Measurements from ENCODE around the gene RER1.

Gene RER1

DNA sequence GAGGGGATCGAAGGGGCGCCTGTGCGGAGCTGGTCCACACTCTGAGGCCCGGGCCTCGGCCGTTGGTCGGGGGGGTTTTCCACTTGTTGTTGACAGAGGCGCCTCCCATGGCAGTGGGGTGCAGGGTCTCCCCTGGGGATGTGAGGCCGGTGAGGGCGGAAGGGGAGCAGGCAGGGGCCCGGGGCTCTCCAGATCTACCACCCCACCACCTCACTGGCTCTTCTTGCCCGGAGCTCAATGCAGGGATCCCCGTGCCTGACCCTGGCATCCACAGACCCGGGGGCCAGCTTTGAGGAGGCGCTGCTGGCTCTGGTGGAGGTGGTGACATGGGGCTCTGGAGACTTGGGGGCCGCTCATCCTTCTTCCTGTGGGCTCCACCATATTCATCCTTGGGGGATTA lies 27.8 kb downstream of the RER1 start:
- Histone ChIP-seq H3K4me2 (ENCODE audit: low read depth, low read length) (no peak overlapping the region), H3K27me3 (replicated peaks; ENCODE audit: insufficient read depth, low read length) (peaks cover 75% of the 10 kb centered on the region), H3F3A (ENCODE audit: insufficient read depth, low read length) (no peaks in the 10 kb centered on the region), H3K9ac (ENCODE audit: low read length) (no peak overlapping the region), H2AFZ (ENCODE audit: low read length) (no peak overlapping the region), H3K36me3 (replicated peaks; ENCODE audit: insufficient read depth, low read length) (no peaks in the 10 kb centered on the region), H3K27ac (ENCODE audit: low read length) (no peak overlapping the region), H4K20me1 (ENCODE audit: insufficient read depth, low read length) (no peaks in the 10 kb centered on the region), H3K9me2 (replicated peaks; ENCODE audit: insufficient read depth, low read length) (no peaks in the 10 kb centered on the region), H3K4me3 (ENCODE audit: low read length) (no peak overlapping the region), H3K4me1 (ENCODE audit: low read length) (peaks cover 16% of the 10 kb centered on the region), H3K9me3 (replicated peaks; ENCODE audit: insufficient read depth, low read length) (no peaks in the 10 kb centered on the region), H3K79me2 (ENCODE audit: low read length) (no peaks in the 10 kb centered on the region)
- no peak for TF ChIP-seq EZH2phosphoT487 (IDR thresholded peaks at IDR 0.05; ENCODE audit: low read length)
- no peak for TF ChIP-seq EZH2 (optimal IDR thresholded peaks at IDR 0.05; ENCODE audit: low read depth, low read length)
- TF ChIP-seq, protein P1, sequence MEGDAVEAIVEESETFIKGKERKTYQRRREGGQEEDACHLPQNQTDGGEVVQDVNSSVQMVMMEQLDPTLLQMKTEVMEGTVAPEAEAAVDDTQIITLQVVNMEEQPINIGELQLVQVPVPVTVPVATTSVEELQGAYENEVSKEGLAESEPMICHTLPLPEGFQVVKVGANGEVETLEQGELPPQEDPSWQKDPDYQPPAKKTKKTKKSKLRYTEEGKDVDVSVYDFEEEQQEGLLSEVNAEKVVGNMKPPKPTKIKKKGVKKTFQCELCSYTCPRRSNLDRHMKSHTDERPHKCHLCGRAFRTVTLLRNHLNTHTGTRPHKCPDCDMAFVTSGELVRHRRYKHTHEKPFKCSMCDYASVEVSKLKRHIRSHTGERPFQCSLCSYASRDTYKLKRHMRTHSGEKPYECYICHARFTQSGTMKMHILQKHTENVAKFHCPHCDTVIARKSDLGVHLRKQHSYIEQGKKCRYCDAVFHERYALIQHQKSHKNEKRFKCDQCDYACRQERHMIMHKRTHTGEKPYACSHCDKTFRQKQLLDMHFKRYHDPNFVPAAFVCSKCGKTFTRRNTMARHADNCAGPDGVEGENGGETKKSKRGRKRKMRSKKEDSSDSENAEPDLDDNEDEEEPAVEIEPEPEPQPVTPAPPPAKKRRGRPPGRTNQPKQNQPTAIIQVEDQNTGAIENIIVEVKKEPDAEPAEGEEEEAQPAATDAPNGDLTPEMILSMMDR (IDR thresholded peaks at IDR 0.05; ENCODE audit: low read length) = no peak
- no peak for DNase-seq

DNA sequence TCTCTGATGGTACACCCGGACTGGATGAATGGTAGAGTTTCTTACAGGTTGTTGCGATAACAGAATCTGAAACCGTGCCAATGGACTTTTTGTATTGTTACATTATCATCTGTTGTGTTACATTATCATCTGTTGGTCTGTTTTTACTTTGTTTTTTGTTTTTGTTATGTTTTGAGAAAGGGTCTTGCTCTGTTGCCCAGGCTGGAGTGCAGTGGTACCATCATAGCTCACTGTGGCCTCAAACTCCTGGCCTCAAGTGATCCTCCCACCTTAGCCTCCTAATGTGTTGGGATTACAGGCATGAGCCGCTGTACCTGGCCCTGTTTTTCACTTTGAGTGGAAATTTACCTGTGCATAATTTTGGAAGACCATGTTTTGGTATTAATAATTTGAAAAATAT lies 30.9 kb downstream of the RER1 start:
- Histone ChIP-seq H3K79me2 (ENCODE audit: low read length) (no peaks in the 10 kb centered on the region), H3F3A (ENCODE audit: insufficient read depth, low read length) (no peaks in the 10 kb centered on the region), H3K27ac (ENCODE audit: low read length) (no peak overlapping the region), H3K36me3 (replicated peaks; ENCODE audit: insufficient read depth, low read length) (no peaks in the 10 kb centered on the region), H4K20me1 (ENCODE audit: insufficient read depth, low read length) (no peaks in the 10 kb centered on the region), H3K4me1 (ENCODE audit: low read length) (no peaks in the 10 kb centered on the region), H3K9me2 (replicated peaks; ENCODE audit: insufficient read depth, low read length) (no peaks in the 10 kb centered on the region), H3K27me3 (replicated peaks; ENCODE audit: insufficient read depth, low read length) (peaks cover 96% of the 10 kb centered on the region), H3K4me2 (ENCODE audit: low read depth, low read length) (no peak overlapping the region), H2AFZ (ENCODE audit: low read length) (no peak overlapping the region), H3K9me3 (replicated peaks; ENCODE audit: insufficient read depth, low read length) (no peaks in the 10 kb centered on the region), H3K4me3 (ENCODE audit: low read length) (no peak overlapping the region), H3K9ac (ENCODE audit: low read length) (no peak overlapping the region)
- TF ChIP-seq EZH2phosphoT487 (IDR thresholded peaks at IDR 0.05; ENCODE audit: low read length) (no peak), EZH2 (optimal IDR thresholded peaks at IDR 0.05; ENCODE audit: low read depth, low read length) (no peak)
- TF ChIP-seq, protein P1 (IDR thresholded peaks at IDR 0.05; ENCODE audit: low read length) = no peak
- no peak for DNase-seq

DNA sequence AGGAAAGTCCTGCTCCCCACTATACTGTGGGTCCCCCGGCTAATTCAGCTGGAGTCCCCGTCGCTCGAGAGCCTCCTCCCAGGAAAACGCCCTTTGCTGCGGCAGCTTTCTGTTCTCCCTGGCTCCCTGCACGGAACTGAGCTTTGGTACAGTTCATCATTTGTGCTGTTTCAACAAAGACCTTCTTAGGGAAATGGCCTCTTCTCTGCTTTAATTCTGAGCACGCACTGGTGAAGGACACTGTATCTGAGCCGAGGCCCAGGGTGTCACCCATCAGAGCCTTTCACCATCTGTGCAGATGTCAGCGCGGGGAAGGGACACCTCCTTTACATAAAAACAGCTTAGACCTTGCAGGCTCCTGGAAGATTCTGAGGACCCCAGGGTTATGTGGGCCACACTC lies 34.3 kb downstream of the RER1 start:
- Histone ChIP-seq H3K79me2 (ENCODE audit: low read length) (no peaks in the 10 kb centered on the region), H3F3A (ENCODE audit: insufficient read depth, low read length) (no peaks in the 10 kb centered on the region), H3K27ac (ENCODE audit: low read length) (no peak overlapping the region), H3K27me3 (replicated peaks; ENCODE audit: insufficient read depth, low read length) (peaks cover 96% of the 10 kb centered on the region), H3K4me3 (ENCODE audit: low read length) (no peak overlapping the region), H3K4me2 (ENCODE audit: low read depth, low read length) (no peak overlapping the region), H3K9me3 (replicated peaks; ENCODE audit: insufficient read depth, low read length) (no peaks in the 10 kb centered on the region), H2AFZ (ENCODE audit: low read length) (no peak overlapping the region), H3K36me3 (replicated peaks; ENCODE audit: insufficient read depth, low read length) (no peaks in the 10 kb centered on the region), H3K4me1 (ENCODE audit: low read length) (no peaks in the 10 kb centered on the region), H3K9me2 (replicated peaks; ENCODE audit: insufficient read depth, low read length) (no peaks in the 10 kb centered on the region), H3K9ac (ENCODE audit: low read length) (no peak overlapping the region), H4K20me1 (ENCODE audit: insufficient read depth, low read length) (no peaks in the 10 kb centered on the region)
- TF ChIP-seq EZH2phosphoT487 (IDR thresholded peaks at IDR 0.05; ENCODE audit: low read length) (no peak), EZH2 (optimal IDR thresholded peaks at IDR 0.05; ENCODE audit: low read depth, low read length) (no peak)
- TF ChIP-seq, protein P1 (IDR thresholded peaks at IDR 0.05; ENCODE audit: low read length) = no peak
- no peak for DNase-seq
